CD4-positive, alpha-beta T cell treated with Interleukin-1 beta for 1 hour (primary cell): ENCODE results near the gene SLC24A3.

ENCODE experiments used
- DNase-seq, 2 donors: peaks; one replicate each; pipeline ENCODE4 v3.0.0-alpha.2; 2020 to 2022

Gene SLC24A3

DNA sequence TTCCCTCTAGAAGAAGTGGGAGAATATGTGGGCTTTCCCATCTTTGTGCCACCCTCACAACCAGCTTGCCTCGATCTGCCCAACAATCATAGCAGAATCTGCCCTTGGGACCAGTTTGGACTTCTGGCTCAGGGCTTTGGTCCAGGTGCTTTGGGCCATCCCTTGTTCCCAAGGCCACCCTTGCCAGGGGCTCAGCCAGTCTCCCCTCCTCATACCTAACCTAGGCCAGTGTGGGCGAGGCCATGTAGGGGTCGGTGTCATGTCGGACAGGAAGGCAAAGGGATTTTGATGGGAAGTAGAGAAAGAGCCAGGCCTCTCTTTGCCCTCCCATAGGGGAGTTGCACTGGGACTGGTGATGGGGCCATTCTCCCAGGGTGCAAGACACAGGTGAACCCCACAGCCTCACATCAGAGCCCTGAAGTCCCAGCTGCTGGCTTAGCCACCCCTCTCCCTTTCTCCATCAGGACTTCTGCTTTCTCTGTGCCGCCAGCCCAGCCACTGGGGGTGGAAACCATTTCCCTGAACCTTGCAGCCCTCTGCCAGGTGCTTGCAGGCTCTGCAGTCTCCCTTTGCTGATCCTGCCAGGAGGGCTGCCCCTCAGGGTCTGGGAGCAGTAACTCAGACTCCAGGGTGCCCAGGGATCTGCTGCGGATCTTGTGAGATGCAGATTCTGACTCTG is 60.7 kb downstream of the SLC24A3 start:
- DNase-seq: no peak

DNA sequence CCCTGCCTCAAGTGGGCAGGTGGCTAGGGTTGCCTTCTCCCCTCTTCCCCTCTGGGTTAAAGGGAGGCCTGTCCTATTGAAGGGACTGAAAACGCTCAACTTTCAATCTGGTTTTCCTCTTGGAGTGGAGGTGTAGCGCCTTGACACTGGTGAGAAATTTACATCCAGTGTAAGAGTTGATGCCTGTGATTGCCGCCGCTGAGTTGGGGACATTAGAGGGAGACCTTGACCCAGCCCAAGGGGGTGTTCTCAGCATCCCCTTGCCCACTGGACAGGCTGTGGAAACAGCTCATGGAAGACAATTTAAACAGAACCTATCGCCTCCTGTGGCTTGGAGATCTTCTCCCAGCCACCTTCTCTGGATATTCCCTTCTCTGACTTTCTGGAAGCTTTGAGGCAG is 61.6 kb downstream of the SLC24A3 start:
- DNase-seq: no peak

DNA sequence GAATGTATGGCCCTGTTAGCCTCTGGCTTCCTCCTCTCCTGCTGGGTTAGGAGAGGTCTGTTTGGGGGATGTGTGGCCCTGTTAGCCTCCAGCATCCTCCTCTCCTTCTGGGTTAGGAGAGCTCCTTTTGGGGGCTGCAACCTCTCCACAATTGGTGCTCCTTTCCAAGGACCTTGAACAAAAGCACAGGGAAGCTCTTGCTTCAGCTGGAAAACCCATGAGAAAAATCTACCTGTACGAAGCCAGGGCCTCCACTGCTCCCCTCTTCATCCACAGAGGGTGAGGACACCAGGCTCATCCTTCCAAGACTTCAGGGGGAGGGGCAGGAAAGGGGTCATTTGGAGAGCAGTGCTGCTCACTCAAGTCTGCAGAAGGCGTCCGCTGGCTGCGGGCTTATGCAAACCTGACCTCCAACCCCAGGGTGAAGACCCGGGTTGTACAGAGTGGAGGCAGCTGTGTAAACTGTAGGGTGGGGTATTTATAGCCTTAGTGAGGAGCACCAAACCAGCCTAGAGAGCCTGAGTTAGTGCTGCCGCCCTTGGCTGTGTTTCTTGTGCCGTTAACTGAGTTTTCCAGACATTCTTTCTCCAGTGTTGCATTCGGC is 62.1 kb downstream of the SLC24A3 start:
- no peak for DNase-seq

DNA sequence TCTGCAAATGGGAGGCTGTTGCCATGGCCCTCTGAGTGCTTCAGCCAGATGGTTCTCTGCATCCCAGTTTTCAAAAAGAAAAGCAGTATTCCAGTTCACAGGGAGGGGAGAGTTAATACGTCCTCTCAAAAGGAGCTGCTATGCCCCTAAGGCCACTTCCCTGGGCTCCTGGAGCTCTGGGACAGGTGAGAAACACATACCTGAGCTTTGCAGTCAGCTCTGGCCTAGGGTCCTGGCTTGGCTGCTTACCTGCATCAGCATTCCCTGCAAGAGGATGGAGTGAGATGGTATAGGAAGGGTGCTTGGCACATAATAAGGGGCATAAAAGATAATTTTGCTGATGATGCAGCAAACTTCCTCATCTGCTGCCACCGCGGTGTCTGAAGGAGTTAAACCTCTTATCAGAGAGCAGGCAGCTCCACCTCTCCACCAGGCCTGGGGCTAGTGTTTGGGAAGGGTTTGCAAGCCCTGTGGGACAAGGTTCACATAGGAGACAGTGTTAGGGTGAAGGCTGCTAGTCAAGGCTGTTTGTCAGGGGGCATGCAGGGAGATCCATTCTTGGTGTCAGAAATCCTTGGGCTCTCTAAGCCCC is 62.7 kb downstream of the SLC24A3 start:
- DNase-seq: no peak

DNA sequence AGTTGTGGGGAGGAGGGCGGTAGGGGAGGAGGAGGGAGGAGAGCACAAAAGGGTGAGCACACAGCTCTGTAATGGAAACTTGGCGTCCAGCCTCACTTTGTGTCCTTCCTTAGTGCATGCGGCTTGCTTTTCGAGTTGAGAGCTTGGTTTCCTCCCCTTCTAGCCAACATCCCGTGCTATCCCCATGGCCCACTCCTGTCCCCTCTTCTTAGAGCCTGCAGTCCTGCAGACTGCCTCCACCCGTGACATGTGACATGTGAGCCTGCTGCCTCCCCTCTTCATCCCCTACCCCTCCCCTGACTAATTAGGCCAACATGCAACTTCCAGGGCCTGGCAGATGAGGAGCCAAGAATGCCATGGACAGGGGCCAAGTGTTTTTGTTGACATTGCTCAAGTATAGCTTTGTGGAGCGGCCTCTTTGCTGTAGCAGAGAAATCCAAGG is 63.2 kb downstream of the SLC24A3 start:
- no peak for DNase-seq

DNA sequence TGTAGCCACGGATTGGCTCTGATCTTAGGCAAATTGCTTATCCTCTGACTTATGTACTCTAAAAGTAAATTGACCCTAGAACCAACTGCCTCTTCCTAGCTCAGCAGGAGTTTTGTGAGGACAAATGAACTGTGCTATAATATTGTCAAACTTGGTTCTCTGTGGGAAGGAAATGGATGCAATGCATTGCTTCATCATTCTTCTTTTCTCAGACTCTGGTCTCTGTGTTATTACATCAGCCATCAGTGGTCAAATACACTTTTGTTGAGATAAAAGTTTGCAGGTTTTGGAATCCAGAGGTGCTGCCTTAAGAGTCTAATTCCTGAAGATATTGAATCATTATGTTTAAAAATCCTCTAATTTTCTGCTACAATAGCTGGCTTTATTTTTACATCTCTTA is 64.9 kb downstream of the SLC24A3 start:
- no peak for DNase-seq

DNA sequence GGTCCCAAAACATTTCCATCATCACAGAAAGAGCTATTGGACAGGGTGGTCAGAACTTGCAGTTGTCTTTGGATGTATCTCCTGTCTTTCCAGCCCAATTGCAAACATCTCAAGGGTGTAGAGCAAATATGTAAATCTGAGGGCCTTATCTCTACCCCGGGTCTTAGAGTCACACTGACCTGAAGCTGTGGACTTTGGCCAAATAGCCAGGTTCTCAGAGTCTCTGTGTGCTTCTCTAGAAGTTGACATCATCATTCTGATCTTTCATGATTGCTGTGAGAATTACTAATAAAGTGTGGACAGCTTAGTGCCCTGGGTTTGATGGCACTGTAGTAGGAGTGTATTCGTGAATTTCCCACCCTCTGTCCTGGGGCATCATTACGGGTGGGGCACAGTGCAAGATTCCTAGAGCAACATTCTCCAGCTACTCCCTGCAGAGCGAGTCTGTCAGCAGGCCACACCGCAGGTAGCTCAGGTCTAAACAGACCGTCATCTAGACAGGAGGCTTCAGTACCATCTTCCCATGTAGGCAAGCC is 71.1 kb downstream of the SLC24A3 start:
- no peak for DNase-seq

DNA sequence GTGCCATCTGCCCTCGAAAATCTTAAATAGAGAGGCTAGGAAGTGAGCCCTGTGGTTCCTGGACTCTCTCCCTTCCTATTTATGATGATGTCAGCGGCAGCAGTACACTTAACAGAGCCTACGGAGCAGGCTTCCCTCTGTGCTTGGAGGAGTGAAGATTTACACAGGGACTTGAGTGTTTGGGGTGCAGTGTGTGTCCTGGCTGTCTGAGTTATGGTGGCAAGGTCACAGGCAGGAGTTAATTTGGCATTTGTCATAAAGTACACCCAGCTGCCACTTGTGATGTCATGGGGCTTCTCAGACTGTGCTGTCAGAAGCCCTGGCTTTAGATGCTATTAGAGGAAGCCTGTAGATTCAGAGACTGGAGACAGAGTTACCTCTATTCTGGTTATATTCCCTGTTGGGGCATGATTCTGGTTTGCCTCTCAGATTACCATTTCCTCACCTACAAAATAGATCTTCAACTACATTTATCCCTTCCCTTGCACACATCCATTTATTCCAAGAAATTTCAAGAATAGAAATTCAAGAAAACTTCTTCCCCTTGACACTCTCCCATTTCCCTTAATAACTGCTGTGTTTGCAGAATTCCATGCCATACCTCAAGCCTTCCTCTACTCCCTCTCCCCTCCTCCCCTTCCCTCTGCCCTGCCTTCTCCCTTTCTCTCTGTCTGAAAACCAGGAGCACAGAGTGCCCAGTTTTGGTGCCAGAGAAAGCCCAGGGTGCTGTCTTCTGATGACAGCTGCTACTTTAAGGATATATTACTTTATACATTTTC is 72.1 kb downstream of the SLC24A3 start:
- DNase-seq: no peak

DNA sequence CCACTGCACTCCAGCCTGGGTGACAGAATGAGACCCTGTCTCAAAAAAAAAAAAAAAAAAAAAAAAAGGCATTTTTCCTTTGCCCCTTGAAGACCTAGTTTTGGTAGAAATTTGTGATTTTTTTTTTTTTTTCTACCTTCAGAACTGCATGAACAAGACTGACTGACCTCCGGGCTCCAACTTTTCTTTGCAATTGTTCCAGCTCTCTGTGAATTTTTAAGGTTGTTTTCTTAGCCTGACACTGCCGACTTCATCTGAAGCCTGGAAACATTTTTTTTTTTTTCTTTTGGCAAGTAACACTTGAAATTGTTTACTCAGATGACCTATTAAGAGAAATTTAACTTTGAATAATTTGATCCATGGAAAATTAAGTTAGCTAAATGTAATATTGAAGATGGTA is 73.0 kb downstream of the SLC24A3 start:
- DNase-seq: no peak

DNA sequence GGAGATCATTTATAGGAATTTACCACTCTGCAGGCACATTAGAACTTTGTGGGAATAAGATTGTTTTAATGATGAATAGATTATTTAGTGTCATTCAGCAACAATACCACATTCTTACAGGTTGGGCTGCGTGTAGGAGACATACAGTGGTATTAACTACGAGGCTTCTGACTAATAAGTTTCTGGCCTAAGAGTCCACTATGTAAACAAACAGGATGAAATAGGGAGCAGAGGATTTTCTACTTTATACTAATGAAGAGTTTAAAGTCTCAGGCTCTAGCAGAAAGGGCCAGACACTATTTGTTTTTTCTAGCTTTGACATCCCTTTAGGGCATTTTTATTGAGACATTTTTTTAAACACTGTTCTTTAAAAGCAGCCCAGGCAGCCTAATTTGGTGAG is 75.6 kb downstream of the SLC24A3 start:
- no peak for DNase-seq

DNA sequence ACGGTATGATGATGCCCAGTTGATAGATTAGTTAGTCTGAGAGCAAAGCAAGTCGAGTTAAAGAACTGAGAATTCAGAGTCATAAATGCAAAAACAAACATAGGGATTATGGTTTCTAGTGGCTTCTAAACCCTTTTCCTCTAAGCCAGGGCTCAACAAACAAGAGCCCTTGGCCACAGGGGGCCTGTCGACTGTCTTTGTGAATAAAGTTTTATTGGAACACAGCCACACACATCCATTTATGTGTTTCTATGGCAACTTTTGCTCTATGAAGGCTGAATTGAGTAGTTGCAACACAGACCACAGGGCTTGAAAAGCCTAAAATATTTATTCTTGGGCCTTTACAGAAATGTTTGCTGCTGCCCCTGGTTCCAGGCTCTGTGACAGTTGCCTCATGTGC is 76.2 kb downstream of the SLC24A3 start:
- DNase-seq: no peak

DNA sequence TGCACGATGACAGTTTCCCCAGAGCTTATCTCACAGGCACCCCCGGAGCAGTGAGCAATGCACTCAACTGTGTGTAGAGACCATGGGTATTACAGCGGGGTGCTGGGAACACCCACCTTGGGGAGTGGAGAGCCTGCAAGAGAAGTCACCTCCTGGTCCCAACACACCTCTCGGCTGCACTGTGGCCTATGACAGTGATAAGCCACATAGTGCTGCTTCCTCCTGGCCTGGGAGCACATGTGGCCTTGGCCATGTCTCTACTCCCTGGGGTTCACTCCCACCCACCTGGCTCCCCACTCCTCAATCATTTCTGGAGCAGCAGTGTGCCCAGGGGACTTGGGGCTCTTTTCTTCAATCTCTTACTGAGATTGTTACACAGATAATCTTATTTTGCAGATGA is 77.0 kb downstream of the SLC24A3 start:
- no peak for DNase-seq

DNA sequence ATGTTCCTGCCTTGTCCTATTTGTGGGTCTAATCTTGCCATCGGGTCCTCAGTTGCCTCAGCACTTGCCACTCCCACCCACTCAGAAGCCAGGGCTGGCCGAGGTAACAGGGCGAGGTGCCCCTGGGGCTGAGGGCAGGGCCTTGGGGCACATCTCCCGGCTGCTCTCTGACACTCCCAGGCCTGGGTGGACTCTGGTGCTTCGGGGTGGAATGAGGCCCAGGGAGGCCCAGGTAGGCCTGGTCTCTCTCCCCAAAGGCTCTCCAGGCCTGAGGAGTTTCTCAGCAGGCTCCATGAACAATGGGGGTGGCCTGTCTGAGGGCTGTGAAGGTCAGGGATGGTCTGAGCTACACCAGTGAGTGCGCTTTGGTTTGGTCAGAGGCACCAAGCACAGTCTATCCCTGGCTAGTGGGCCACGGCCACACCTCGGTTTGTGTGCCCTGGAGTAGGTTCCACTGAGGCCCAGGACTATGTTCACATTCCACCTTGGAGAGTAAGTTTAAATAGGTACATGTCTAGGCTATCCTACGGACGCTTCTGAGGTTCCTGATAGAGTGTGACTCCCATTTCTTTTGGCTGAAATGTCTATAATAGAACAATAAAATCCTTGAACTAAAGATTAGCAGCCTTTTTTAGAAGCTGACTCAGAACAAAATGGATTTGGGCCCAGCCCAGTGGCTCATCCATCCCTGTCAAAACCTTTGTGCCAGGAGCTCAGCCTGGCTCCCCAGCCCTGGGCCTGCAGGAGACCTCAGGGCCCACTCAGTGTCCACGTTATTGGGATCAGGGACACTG is 78.8 kb downstream of the SLC24A3 start:
- DNase-seq: no peak

DNA sequence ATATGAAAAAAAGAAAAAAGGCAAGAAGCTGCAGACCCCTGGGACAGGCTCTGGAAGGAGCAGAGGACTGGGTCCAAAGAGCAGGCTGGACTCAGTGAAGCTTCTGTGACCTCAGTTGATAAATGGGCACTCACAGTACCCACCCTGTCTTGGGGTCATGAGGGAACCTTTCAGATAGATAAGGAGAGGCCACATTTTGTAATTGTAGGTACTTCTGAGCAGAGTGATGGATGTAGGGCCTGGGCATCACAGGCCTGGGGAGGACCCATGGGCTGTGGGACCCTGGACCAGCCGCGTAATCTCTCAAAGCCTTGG is 79.3 kb downstream of the SLC24A3 start:
- no peak for DNase-seq

DNA sequence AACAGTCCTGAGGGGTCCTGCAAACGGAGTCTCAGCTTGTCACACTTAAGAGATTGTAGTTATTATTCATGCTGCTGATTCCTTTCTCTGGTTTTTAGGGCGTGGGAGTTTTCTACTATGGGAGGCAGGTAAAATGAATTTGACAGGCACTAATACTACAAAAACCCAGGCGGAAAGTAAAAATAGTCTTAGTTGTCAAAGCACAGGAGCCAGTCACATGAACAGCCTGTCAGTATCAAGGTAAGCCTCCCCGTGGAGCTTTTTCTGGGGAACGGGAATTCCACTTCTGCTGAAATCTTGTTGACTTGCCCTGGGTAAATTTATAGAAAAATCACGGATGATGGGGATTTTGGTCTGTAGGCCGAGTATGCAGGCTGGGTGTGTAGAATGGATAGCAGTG is 79.8 kb downstream of the SLC24A3 start:
- no peak for DNase-seq

DNA sequence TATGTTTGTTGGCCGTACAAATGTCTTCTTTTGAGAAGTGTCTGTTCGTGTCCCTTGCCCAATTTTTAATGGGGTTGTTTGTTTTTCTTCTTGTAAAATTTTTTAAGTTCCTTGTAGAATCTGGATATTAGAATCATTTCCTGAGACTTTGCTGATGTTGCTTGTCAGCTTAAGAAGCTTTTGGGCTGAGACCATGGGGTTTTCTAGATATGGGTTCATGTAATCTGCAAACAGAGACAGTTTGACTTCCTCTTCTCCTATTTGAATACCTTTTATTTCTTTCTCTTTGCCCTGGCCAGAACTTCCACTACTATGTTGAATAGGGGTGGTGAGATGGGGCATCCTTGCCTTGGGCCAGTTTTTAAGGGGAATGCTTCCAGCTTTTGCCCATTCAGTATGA is 82.6 kb downstream of the SLC24A3 start:
- DNase-seq: no peak

DNA sequence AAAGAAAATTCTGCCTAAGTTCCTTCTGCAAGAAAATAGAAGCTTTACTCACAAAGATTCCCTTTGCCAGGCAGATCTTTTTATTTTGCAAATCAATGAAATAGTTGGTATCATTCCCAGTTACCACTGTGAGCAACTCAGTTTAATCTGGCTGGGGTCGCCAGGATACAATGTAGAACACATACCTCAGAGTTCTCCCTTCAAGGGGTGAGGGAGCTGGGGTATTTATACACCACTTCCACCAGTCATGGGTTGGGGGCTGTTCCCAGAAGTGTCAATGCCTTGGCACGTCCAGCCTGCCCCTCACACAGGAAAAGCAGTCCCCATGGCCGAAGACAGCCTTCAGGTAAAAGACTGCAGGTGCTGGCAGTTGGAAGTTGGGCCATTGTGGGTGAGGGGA is 86.2 kb downstream of the SLC24A3 start:
- DNase-seq: no peak

DNA sequence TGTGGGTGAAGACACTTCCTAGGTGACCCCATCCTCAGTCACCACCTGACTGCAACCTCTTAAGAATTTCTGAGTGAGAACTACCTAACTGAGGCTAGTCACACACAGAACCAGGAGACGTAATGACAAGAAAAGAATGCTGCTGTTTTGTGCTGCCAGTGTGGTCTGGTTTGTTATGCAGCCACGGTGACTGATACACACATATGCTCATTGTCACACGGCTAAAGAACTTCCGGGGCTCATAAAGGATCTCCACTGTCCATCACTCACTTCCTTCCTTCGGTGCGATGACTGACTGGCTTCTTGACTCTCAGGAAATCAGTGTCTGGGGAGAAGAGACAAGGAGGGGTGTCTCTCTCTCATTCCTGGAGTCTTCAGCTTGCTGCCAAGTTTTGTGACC is 88.0 kb downstream of the SLC24A3 start:
- DNase-seq: no peak

DNA sequence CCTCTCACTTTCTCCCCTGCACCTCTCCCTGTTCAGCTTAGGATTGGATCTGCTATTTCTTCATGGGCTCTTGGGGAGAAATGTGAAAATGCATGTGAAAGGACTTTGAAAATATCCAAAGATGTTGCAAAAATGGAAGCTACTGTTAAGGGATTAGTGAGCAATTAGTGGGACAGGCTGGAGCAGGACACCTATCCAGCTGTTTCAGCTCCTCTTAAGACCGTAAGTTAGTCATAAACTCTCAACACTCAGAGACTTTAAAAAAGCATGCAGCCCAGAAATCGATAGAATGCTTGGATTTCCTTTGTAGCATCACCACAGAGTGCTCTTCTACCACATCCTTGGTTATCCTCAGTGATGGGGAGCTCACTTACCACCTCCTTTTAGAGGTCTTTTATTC is 88.7 kb downstream of the SLC24A3 start:
- no peak for DNase-seq

DNA sequence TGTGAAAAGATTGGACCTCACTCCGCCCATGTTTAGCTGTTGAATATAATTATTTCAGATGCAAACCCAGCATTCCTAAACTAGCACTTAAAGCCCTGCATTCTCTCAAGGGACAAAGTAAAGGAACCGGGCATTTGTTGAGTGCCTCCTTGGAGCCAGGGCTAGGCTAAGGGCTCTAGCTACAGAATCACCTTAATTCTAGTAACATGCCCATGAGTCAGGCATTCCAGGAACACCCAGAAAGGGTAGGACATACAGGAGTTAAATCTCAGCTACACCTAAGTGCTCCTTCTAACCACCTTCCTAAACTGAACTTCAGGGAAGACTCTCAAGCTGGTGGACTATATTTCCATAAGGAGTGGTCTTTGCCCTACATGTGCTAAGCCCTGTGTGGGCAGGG is 89.4 kb downstream of the SLC24A3 start:
- DNase-seq: no peak

DNA sequence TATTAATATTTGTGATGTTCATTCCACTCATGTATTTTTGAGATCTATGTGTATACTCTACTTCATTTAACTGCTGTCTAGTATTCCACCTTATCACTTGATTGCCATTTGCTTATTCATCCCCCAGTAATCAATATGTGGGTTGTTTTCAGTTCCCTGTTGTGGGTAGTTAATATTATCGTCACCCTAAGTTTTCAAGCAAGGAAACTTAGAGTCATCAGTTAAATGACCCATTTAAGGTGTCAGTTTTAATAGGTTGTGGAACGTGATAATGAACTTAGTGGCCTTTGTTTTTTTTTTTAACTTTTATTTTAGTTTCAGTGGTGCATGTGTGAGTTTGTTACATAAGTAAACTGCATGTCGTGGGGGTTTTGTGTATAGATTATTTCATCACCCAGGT is 90.3 kb downstream of the SLC24A3 start:
- DNase-seq: no peak

DNA sequence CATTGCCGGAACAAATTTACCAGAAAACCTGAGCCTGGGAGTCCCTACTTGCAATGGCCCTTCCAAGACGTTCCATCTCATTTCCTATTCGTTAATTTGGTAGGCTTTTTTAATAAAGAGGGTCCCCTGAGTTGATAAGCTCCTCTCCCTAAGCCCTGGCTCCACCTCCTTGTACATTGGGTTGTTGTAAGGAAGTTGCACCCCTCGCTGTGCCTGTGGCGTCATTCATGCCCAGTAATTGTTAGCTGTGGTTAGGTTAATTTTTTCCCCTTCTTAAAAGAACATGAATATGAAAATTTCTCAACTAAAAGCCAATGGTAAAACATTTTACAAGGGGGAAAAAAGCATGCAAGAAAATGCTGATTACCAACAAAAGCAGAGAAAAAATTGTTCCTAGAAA is 91.9 kb downstream of the SLC24A3 start:
- DNase-seq: peak in 1 of 2 donors; percentile 3

DNA sequence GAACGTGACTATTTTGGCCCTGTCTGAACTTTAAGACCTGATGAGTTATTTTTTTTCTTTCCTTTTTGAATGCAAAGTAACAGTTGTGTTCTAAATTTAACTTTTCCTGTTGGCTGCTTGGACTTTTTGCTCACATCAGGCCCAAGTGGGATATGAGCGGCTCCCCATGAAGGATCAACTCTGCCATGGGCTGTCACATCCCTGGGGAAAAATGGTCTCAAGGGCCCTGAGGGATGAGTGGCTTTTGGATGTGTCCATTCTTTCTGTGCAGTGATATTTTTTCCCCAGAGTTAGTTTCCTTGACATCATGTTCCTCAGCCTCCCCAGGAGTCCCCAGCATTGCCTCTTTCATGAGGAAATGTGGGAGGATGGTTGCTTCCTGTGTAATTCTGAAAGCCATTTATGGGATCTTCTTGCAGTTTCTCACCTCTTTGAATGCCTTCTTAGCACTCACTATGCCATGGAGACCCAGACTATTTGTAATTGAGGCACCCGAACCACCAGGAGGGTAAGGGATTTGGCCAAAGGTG is 92.5 kb downstream of the SLC24A3 start:
- DNase-seq: no peak
